DND-41 (cell line): ENCODE measurements around the gene PTTG2.

Source experiments
- ATAC-seq: fragments of 200-7000 bp; cut with Tn5 transposase; 3 replicates; pipeline ENCODE4 v1.9.1; 2021; ENCODE audit warnings: low read depth; ENCODE audit not compliant: insufficient read depth
- DNase-seq: peaks from one replicate; pipeline ENCODE4 v3.0.0-alpha.2; 2020
- H2AFZ ChIP-seq: 2 replicates; pipeline ENCODE4 v1.6.0; 2012; ENCODE audit warnings: low read depth, low read length
- H3K27ac ChIP-seq: 2 replicates; pipeline ENCODE4 v1.5.1; 2012; ENCODE audit warnings: low read length, inconsistent platforms
- H3K27me3 ChIP-seq: fragments of 200-600 bp; sonication (generic); 2 replicates; pipeline ENCODE4 v1.6.0; 2012; ENCODE audit warnings: low read length, mild to moderate bottlenecking, inconsistent platforms; ENCODE audit not compliant: insufficient read depth, poor library complexity
- H3K36me3 ChIP-seq: 2 replicates; pipeline ENCODE4 v1.5.1; 2012; ENCODE audit warnings: low read length, inconsistent platforms; ENCODE audit not compliant: insufficient read depth
- H3K4me1 ChIP-seq: 2 replicates; pipeline ENCODE4 v1.5.1; 2012; ENCODE audit warnings: mild to moderate bottlenecking, low read length; ENCODE audit not compliant: insufficient read depth
- H3K4me2 ChIP-seq: 2 replicates; pipeline ENCODE4 v1.6.0; 2012; ENCODE audit warnings: mild to moderate bottlenecking, moderate library complexity, low read length, inconsistent platforms; ENCODE audit not compliant: insufficient read depth
- H3K4me3 ChIP-seq, 2 experiments: fragments of 200-600 bp in 1 of 2; shearing (Covaris generic) in 1 of 2; 2 replicates each; pipeline ENCODE4 v1.5.1; 2012 to 2016; ENCODE audit warnings: inconsistent platforms in 2 of 2, low read length in 2 of 2, mild to moderate bottlenecking in 2 of 2, low read depth in 1 of 2, moderate library complexity in 1 of 2
- H3K79me2 ChIP-seq: 2 replicates; pipeline ENCODE4 v1.6.0; 2012; ENCODE audit warnings: low read length, inconsistent platforms; ENCODE audit not compliant: insufficient read depth
- H3K9ac ChIP-seq: 2 replicates; pipeline ENCODE4 v1.6.0; 2012; ENCODE audit warnings: low read depth, mild to moderate bottlenecking, inconsistent platforms, low read length, moderate library complexity
- H3K9me3 ChIP-seq: 2 replicates; pipeline ENCODE4 v1.5.1; 2012; ENCODE audit warnings: low read length, moderate library complexity, mild to moderate bottlenecking, inconsistent platforms; ENCODE audit not compliant: insufficient read depth, severe bottlenecking
- H4K20me1 ChIP-seq: 2 replicates; pipeline ENCODE4 v1.6.0; 2012; ENCODE audit warnings: low read length; ENCODE audit not compliant: insufficient read depth
- CTCF ChIP-seq: IDR thresholded peaks from 2 replicates; pipeline ENCODE4 v1.5.1; 2012; ENCODE audit warnings: borderline replicate concordance, low read length, moderate library complexity, mild to moderate bottlenecking; ENCODE audit not compliant: poor library complexity, severe bottlenecking; ENCODE audit errors: extremely low read depth
- EZH2 ChIP-seq: IDR thresholded peaks from 3 replicates; pipeline ENCODE4 v1.6.1; 2012; ENCODE audit warnings: borderline replicate concordance, low read depth, mild to moderate bottlenecking, moderate library complexity, low read length, inconsistent platforms; ENCODE audit not compliant: severe bottlenecking

The PTTG2 gene

GRCh38 chr4:38004062-38004461 lies 43.9 kb downstream of the PTTG2 start:
- TF ChIP-seq EZH2 (no peak), CTCF (no peak)
- Histone ChIP-seq H3K4me2 (no peak overlapping the region), H3K27me3 (no peaks in the 10 kb centered on the region), H3K79me2 (peaks cover 42% of the 10 kb centered on the region), H3K27ac (no peak overlapping the region), H3K4me1 (no peaks in the 10 kb centered on the region), H3K9ac (no peak overlapping the region), H2AFZ (no peak overlapping the region), H3K9me3 (no peaks in the 10 kb centered on the region), H3K4me3 (no peak overlapping the region), H4K20me1 (peaks cover 37% of the 10 kb centered on the region), H3K36me3 (no peaks in the 10 kb centered on the region)
- ATAC-seq (no peak), DNase-seq (no peak)

GRCh38 chr4:38004887-38005286 lies 44.7 kb downstream of the PTTG2 start:
- ATAC-seq (no peak), DNase-seq (no peak)
- no peak overlapping the region for H3K27ac ChIP-seq
- H3K9me3 ChIP-seq: no peaks in the 10 kb centered on the region
- H2AFZ ChIP-seq: no peak overlapping the region
- H3K4me2 ChIP-seq: no peak overlapping the region
- H3K27me3 ChIP-seq: no peaks in the 10 kb centered on the region
- H3K4me1 ChIP-seq: no peaks in the 10 kb centered on the region
- no peak overlapping the region for H3K4me3 ChIP-seq
- no peak overlapping the region for H3K9ac ChIP-seq
- TF ChIP-seq EZH2: no peak
- TF ChIP-seq CTCF: no peak
- no peaks in the 10 kb centered on the region for H3K36me3 ChIP-seq
- peaks cover 32% of the 10 kb centered on the region for H4K20me1 ChIP-seq
- H3K79me2 ChIP-seq: peaks cover 34% of the 10 kb centered on the region

GRCh38 chr4:38005637-38006036 lies 45.4 kb downstream of the PTTG2 start:
- TF ChIP-seq CTCF: no peak
- Histone ChIP-seq H4K20me1 (peaks cover 31% of the 10 kb centered on the region), H3K79me2 (peaks cover 33% of the 10 kb centered on the region), H3K4me3 (no peak overlapping the region), H3K27me3 (no peaks in the 10 kb centered on the region), H3K36me3 (no peaks in the 10 kb centered on the region), H2AFZ (no peak overlapping the region), H3K4me2 (no peak overlapping the region), H3K27ac (no peak overlapping the region), H3K4me1 (no peaks in the 10 kb centered on the region), H3K9ac (no peak overlapping the region), H3K9me3 (no peaks in the 10 kb centered on the region)
- no peak for DNase-seq
- ATAC-seq: no peak

GRCh38 chr4:38007645-38008044 lies 47.4 kb downstream of the PTTG2 start:
- H3K79me2 ChIP-seq: peaks cover 44% of the 10 kb centered on the region
- no peaks in the 10 kb centered on the region for H3K9me3 ChIP-seq
- H3K4me3 ChIP-seq: no peak overlapping the region
- ATAC-seq (no peak), DNase-seq (no peak)
- H3K36me3 ChIP-seq: no peaks in the 10 kb centered on the region
- no peaks in the 10 kb centered on the region for H3K4me1 ChIP-seq
- H3K4me2 ChIP-seq: no peak overlapping the region
- no peak overlapping the region for H2AFZ ChIP-seq
- H3K27me3 ChIP-seq: no peaks in the 10 kb centered on the region
- no peak overlapping the region for H3K27ac ChIP-seq
- TF ChIP-seq EZH2 (no peak), CTCF (no peak)
- H4K20me1 ChIP-seq: peaks cover 33% of the 10 kb centered on the region
- H3K9ac ChIP-seq: no peak overlapping the region
